NOMO-1 (cell line): ENCODE measurements around the gene FSTL1.

ENCODE experiments used
- DNase-seq, 2 experiments: peaks; one replicate each; lab custom pipeline; 2025; ENCODE audit not compliant: unreplicated experiment in 2 of 2; lab: John Stamatoyannopoulos, UW

The FSTL1 gene

DNA sequence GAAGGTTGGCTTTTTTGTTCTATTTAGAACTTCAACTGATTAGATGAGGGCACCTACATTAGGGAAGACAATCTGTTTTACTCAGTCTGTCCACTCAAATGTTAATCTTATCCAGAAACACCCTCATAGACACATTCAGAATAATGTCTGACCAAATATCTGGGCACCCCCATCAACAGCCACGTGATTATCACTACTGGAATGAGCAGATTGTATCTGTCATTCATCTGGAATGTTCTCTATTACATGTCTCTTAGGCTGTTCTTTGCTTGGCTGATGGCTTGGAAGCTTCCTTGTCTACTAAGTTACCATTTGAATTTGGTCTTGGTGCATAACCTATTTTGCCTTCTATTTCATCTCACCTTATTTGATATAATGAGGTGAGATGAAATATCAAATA lies 86.0 kb downstream of the FSTL1 start:
- DNase-seq = no peak

DNA sequence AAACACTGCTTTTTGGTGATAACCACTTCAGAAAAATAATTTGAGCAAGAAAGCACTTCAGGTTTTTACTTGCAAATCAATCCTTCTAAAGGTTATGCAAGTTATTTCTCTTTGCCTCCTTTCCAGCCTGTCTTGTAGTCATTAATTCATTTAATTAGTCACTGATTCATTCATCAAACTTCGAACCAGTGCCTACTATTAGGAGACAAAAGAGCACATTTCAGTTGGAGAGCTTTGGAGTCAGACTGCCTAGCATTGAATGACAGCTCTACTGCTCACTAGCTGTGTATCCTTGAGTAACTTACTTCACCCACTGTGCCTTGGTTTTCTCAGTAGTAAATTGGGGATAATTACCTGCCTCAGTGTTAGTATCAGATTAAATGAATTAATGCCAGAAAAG lies 86.7 kb downstream of the FSTL1 start:
- no peak for DNase-seq

DNA sequence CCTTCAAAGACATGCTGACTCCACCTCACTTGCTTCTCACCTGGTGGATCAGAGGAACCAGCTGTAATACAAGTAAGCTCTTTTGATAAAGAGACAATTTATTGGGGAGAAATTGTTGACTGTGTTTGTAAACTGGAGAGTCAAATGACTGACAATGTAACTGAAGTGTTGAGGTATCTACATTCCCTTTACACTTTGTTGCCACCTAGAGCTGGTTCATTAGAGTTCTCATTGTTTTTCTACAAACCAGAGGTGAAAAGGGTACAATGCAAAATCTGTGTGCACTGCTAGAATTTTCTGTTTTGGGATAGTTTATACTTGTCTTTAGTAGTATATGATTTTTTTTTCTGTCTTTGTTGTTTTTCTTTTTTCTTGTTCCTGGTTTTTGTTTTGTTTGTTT lies 93.0 kb downstream of the FSTL1 start:
- DNase-seq = no peak

DNA sequence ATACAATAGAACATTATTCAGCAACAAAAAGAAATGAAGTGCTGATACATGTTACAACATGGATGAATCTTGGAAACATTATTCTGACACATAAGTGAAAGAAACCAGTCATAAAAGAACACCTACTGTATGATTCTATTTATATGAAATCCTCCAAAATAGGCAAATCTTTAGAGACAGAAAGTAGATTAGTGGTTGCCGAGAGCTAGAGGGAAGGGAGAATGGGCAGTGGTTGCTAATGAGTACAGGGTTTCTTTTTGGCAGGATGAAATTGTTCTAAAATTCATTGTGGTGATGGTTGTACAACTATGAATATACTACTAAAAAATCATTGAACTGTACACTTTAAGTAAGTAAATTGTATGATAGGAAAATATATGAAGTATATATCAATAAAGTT lies 95.3 kb downstream of the FSTL1 start:
- no peak for DNase-seq

DNA sequence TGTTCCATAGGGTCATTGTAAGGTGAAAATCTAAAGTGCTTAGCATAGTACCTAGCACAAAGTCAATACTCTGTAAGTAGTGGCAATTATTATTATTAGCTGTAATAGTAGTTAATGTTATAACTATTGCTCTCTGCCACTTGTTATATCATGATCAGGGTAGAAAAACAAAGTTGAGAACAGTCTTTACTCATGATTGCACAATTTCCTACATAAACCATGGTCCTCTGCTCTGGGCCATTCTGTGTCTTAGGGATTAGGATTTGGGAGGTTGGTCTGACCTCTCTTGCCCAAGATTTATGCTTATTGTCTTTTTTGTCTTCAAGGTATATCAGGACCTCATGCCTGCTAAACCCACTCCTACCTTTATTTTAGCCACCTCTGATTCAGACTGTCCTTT lies 97.3 kb downstream of the FSTL1 start:
- peak in 1 of 2 experiments; percentile 15 for DNase-seq

DNA sequence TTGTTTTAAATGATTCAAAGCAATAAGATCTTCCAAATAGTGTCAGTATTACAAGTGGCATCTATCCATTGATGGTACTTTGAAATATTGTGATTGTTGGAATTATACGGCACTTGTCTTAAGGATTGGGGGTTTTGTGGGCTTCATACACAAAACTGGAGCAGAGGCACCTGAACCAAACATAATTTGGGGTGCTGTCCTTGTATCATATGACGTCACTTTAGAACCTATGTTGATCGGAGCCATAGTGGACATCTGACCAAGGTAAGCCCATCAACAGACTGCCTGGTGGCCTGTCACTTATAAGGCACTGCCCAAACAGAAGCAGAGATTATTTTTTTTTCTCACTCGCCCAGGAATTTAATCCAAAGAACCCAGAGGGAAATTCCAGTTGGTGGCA lies 98.8 kb downstream of the FSTL1 start:
- no peak for DNase-seq

DNA sequence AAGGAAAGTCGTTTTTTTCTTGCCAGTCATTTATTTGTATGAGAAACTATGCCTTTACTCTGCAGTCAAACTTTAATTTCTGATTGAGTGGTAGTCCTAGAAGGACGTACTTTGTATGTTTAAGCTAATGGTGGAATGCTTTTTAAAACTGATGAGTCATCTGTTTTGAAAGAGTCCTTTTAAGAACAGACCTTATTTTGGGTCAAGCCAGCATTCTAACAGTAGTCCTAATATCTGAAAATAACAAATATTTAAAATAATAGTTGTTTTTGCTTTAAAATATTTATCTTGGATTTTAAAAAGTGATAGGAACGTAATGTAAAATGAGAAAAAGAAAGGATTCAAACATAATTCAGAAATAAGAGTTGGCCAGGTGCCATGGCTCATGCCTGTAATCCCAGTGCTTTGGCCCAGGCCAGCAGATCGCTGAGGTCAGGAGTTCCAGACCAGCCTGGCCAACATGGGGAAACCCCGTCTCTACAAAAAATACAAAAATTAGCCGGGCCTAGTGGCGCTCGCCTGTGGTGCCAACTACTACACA lies 100.3 kb downstream of the FSTL1 start:
- DNase-seq = peak in 1 of 2 experiments; percentile 31

DNA sequence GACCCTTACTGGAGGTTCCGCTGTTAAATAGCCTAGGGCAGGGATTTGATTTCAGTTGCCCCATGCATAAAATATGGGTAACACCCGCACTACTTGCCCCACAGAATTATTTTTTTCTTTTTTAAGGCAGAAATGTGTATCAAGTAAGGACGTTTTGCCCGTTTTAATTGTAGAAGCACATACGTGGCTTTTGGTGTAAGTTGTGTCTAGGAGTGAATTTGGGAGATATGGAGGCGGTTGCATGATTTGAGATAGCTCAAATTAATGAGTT lies 101.0 kb downstream of the FSTL1 start:
- DNase-seq = no peak

DNA sequence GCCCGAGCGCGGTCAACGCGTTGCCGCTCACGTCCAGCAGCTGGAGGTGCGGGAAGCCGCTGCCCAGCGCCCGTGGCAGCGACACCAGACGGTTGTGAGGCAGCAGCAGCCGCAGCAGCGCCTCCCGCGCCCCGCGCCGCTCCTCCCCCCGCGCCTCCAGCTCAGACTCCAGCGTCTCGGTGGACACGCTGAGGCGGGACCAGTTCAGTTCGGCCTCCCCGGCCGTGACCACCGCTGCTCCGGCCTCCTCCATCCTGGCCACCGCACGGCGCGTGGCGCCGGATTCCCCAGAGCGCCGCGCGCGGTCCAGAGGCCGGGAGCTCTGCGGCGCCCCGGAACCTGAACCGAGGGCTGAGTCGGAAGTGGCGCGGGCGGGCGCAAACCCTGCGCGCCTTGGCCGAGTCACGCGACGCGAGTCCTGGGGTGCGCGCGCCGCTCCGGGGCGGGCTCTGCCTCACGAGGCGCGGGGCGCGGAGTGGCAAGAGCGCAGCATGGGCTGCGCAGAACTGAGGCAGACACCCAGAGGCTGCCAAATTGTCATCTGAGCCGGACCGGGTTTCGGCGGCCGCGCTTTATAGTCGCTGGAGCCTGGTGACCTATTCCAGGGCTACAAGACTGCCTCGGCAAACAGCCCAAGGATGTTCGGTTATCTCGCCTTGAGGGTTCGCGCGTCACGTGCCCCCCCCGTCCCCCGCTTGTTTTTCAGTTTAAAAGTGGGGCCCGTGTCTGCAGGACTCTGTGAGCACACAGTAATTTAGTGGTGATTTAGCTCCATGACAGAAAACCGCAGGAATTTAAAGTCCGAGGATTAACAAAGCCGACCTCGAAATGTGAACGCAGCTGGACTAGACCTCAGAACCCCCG lies 101.6 kb downstream of the FSTL1 start, which contains the start of gene LRRC58:
LRRC58 (minus strand) TSS at position 364 of the 864 bp plus-strand sequence; CDS start at position 253, 111 bp downstream.
- peak; percentile 72 to 90 for DNase-seq

DNA sequence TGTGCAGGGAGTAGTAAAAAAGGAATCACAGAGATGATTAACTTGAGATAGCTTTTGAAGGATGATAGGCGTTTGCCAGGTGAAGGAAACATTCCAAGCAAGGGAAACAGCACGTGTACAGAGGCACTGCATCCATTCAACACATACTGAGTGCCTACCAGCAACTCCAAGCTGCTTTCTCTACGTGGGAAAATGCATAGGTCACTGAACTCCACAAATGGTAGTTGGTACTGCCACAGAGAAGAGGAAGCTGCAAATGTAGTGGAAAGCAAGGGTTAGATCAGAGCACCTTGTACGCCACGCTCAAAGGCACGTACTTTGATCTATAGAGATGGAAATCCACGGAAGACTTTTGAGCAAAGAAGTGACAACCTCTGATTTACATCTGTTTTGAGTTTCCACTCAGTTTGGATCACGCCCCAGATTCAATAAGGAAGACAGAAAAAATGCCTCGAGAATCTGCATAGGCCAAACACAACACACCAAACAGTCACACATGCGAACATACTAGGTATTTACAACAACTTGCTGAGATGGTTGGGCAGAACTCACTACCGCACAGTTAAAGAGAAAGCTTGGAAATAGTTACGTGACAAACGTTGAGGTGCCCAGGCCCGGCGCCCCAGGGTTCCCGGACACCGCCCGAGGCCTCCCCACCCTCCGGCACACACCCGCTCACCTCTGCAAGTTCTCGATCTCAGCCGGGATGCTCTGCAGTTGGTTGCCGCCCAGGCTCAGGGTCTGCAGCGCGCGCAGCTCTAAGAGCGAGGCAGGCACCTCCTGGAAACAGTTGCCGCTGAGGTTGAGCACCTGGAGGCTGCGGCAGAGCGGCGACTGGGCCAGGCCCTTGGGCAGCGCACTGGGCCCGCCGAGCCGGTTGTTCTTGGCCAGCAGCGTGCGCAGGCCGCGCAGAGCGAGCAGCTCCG lies 102.5 kb downstream of the FSTL1 start:
- peak; percentile 63 to 67 for DNase-seq

DNA sequence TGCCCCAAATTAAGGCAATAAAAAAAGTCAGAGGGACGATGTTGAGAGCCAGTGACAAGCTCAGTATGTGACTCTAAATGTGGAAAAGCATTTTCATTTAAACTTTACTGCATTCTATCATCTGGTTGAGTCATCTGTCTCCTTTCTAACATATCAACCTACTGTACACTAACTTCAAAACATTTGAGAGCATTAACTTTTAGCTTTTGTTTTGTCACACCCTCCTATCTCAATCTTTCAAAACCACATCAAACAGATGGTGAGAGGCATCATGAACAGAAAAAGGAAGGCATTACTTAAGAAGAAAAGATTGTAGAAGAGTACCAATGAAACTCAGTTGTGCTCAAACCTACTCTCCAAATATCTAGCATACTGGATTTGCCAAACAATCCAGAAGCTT lies 106.4 kb downstream of the FSTL1 start:
- DNase-seq = no peak
